Measurements from ENCODE around the gene TRIM24.
"Not testable (repeated sequence)": the region's sequence is repeated elsewhere in the genome, so short reads cannot be mapped to it uniquely, and the experiment has no call there.

The TRIM24 gene

DNA sequence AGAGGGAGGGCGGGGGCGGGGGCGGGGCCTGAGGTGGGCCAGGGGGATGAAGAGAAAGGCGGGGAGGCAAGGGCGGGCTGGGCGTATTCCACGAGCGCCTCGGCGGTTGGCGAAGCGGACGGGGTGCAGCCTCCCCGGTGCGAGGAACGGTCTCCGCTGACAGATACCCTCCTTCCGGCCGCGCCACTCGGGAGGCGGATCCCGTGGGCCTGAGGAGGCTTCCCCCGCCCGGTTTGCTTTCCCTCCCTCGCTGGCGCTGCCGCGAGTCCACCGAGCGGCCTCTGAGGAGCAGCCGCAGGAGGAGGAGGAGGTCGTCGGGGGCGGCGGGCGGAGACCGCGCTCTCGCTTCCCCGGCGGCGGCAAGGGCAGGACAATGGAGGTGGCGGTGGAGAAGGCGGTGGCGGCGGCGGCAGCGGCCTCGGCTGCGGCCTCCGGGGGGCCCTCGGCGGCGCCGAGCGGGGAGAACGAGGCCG, at the start of gene TRIM24:
TSS of gene TRIM24 (plus strand) at position 84 of the 473 bp plus-strand sequence. CDS start at position 374, 290 bp downstream.
- no peak for DNase-seq (ENCODE audit: low spot score)

DNA sequence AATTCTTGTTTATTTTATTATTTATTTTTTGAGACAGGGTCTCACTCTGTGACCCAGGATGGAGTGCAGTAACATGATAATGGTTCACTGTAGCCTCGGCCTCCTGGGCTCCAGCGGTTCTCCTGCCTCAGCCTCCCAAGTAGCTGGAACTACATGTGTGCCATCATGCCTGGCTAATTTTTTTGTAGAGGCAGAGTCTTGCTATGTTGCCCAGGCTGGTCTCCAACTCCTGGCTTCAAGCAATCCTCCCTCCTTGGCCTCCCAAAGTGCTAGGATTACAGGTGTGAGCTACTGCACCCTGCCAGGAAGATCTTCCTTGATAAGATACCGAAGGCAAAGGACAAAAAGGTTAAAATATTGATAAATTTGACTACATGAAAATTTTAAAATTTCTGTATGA, 48.0 kb upstream of the TRIM24 start:
- DNase-seq (ENCODE audit: low spot score): not testable (repeated sequence)

DNA sequence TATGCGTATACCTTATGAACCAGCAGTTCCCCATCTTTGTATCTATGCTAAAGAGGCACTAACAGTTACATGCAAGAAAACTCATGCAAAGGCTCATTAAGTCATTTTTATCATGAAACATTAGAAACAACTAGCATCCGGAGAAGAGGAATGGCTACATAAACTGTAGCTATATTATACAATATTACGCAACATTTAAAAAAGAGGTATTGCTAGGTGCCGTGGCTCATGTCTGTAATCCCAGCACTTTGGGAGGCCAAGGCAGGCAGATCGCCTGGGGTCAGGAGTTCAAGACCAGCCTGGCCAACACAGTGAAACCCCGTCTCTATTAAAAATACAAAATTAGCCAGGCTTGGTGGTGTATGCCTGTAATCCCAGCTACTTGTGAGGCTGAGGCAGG, 47.1 kb upstream of the TRIM24 start:
- DNase-seq (ENCODE audit: low spot score): not testable (repeated sequence)

DNA sequence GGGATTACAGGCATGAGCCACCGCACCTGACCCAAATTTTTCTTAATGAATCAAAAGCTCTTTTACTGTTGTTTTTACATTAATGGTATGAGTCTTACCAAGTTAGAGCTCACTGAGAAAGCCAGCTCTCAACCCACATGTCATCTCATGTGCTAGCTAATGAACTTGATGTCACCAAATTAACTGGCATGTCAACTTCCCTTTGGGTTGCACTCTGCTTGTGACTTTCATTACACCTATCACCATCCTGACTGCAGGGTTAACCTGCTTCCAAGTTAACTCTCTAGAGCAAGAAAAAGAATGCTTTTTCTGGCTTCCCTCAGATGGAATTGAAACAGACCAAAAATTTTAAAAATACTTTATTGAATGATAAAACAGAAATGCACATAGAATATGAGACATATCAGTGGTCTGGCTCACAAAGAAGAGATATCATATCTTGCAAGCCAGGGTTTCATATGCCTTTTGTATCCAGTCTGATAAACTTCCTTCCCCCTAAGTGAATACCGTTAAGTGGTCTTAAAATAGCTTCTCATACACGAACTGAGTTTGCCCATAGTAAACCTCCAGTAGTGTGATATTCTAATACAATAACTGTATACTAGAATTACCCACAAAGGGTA, 42.9 kb upstream of the TRIM24 start:
- DNase-seq (ENCODE audit: low spot score): no peak

DNA sequence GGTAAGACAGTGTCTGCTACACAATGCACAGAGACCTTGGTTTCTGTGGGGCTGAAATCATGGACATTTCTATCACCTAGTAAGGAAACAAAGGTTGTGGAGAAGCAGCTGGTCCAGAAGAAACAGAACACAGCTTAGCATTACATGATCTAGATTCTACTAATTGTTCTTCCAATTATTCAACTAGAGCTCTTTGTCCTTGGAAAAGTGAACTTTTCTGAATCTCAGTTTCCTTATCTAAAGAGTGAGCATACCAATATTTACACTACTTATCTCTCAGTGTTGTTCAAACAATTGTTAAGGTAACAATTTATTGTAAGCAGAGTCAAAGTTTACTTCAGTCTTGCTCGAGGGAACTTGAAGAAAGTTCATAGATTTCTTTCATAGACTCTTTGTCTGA, 42.3 kb upstream of the TRIM24 start:
- no peak for DNase-seq (ENCODE audit: low spot score)

GRCh38 chr7:138418403-138418802, 41.7 kb upstream of the TRIM24 start:
- DNase-seq (ENCODE audit: low spot score): not testable (repeated sequence)

DNA sequence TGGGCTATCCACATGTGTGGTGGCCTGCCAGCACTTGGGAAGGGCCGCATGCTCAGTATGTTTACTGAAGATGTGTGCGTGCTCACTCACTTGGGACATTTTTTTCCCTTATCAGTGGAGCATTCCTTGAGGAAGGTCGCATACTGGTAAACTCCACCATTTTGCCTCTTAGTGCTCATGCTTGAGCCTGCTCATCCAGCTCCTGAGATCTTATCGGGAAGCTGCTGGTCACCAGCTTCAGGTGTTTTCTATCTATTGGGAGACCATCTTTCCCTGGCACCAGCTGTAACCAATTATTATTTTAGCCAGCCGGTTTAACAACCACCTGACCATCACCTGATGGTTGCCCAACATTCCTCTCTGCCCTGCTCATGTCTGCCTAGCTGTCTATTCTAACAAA, 35.0 kb upstream of the TRIM24 start:
- no peak for DNase-seq (ENCODE audit: low spot score)

DNA sequence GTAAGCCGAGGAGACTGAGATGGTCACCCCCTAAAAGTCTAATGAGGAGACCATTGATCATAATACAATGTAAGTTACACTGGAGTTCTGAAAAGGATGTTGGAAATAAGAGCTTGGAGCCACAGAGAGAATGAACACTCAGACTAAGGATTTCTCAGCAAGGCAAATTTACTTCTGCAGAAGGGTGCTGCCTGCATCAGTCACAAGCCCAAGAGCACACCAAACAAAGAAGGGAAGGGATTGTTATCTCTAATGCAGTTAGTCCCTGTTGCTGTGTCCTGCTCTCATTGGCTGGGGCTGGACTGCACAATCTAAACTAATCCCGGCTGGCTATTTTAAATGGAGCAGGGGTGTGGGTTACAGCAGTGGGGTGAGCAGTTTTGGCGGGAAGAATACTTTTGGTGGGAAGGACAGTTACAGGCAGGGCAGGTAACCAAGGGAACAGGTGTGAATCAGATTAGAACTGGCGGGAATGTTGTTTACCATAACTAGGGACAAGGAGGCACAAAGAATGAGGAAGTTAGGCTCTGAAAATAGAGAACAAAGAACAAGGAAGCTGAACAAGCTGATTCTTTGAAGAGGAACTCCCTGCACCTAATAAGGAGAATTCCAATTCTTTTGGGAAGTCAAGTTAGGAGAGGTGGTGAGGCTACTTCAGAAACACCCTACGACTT, 30.3 kb upstream of the TRIM24 start:
- DNase-seq (ENCODE audit: low spot score): no peak

GRCh38 chr7:138431517-138431916, 28.5 kb upstream of the TRIM24 start:
- no peak for DNase-seq (ENCODE audit: low spot score)

GRCh38 chr7:138433583-138434443, 26.2 kb upstream of the TRIM24 start:
- DNase-seq (ENCODE audit: low spot score): no peak

DNA sequence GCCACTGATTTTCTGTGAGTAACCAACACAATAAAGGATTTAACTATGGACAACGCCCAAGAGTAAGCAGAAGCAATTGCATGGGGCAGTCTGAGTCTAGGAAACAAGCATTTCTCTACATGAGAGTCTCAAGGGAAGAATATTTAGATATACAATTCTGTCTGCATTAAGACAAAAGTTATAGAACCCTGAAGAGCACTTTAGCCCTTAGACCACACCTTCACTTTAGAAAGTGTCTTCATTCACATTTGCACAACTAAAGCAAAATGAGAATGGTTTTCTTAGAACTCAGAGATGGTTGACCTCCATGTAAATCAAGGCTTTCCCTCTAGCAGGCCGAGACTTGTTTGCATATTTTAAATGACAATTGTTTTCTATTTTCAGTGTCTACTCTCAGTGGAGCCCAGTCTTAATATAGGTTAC, 25.5 kb upstream of the TRIM24 start:
- no peak for DNase-seq (ENCODE audit: low spot score)

- DNase-seq (ENCODE audit: low spot score): no peak
Observed at GRCh38 chr7:138435231-138435919, 24.7 kb upstream of the TRIM24 start.

DNA sequence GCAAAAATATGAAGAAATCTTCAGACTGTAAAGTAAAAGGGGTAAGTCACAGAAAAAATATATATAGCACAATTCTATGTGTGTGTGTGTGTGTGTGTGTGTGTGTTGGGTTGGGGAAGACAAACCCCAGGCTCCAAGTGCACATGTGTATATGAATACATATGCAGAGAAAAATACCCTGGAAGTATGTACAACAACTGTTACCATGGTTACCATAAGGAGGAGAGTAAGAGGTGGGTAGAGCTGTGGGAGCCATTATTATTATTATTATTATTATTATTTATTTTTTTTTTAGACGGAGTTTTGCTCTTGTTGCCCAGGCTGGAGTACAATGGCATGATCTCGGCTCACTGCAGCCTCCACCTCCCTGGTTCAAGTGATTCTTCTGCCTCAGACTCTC, 23.7 kb upstream of the TRIM24 start:
- no peak for DNase-seq (ENCODE audit: low spot score)

DNA sequence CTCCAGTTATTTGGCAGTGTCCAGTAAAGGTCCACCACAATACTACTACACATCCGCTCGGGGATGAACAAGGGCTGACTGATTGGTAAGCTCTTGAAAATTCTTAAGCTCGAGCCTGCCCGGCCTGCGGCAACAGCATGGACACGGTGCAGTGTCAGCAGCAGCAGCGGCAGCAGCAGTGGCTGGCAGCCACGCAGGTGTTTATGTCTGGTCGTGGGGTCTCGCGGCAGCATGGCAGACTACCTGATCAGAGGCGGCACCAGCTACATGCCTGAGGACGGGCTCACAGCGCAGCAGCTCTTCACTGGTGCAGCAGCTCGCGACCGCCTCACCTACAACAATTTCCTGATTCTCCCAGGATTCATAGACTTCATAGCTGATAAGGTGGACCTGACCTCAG, 19.6 kb upstream of the TRIM24 start:
- DNase-seq (ENCODE audit: low spot score): no peak

- no peak for DNase-seq (ENCODE audit: low spot score)
Observed at GRCh38 chr7:138442822-138443221, 17.2 kb upstream of the TRIM24 start.

DNA sequence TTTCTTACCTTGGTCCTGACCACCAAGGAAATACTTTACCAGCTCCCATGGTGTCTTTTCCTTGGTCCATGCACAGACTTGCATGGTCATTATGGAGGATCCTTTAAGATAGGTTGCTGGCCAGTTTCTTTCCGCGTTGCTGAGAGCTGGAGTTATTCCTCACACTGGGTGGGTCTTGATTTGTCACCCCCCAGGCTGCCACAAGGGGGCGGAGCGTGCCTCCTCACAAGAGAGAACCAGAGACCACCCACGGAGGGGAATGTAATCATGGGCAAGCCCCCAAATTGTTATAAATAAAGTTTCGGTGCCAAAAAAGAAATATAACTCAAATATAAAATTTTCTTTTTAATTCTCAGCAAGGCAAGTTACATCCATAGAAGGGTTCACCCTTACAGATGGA, 10.5 kb upstream of the TRIM24 start:
- peak; percentile 19 for DNase-seq (ENCODE audit: low spot score)

GRCh38 chr7:138455609-138456008, 4.5 kb upstream of the TRIM24 start:
- DNase-seq (ENCODE audit: low spot score): no peak

DNA sequence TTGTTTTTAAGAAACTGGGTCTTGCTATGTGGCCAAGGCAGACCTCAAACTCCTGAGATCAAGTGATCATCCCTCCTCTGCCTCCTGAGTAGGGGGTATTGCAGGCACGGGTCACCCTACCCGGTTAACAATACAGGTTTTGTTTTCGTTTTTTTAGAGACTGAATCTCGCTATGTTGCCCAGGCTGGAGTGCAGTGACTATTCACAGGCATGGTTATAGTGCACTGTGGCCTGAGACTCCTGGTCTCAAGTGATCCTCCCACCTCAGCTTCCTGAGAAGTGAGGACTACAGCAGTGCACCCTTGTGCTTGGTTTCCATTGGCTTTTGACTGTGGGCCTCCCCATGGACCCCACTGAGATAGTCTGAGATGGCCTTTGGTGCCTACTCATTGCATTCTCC, 3.8 kb upstream of the TRIM24 start:
- no peak for DNase-seq (ENCODE audit: low spot score)

- peak; percentile 49 for DNase-seq (ENCODE audit: low spot score)
Observed at GRCh38 chr7:138458576-138459412, 1.3 kb upstream of the TRIM24 start.

- peak; percentile 94 for DNase-seq (ENCODE audit: low spot score)
Observed at GRCh38 chr7:138459413-138460175, 465 bp upstream of the TRIM24 start.
